ENCODE data around the gene RTF1.
"Not testable (repeated sequence)": the region's sequence is repeated elsewhere in the genome, so short reads cannot be mapped to it uniquely, and the experiment has no call there.

RTF1 gene

GRCh38 chr15:41416742-41417417 lies at the start of gene RTF1:
Gene RTF1, plus strand, starts transcription at chr15:41417095. Its CDS starts 21 bp downstream, at chr15:41417116.
- Histone ChIP-seq H3K4me3 (ENCODE audit: low read depth, low read length) (peak within 1 kb of the TSS; percentile 95), H3K9ac (ENCODE audit: low read length) (peak within 1 kb of the TSS; percentile 90), H3K36me3 (ENCODE audit: control insufficient read depth, insufficient read depth, low read length) (no peaks in the 10 kb centered on the region), H3K27ac (ENCODE audit: low read depth, low read length) (peak within 1 kb of the TSS; percentile 74), H3K4me1 (ENCODE audit: control insufficient read depth, insufficient read depth, low read length) (no peaks in the 10 kb centered on the region), H3K9me3 (ENCODE audit: control insufficient read depth, insufficient read depth, low read depth, low read length) (no peaks in the 10 kb centered on the region), H3K27me3 (ENCODE audit: control insufficient read depth, insufficient read depth, low read length) (no peaks in the 10 kb centered on the region)

DNA sequence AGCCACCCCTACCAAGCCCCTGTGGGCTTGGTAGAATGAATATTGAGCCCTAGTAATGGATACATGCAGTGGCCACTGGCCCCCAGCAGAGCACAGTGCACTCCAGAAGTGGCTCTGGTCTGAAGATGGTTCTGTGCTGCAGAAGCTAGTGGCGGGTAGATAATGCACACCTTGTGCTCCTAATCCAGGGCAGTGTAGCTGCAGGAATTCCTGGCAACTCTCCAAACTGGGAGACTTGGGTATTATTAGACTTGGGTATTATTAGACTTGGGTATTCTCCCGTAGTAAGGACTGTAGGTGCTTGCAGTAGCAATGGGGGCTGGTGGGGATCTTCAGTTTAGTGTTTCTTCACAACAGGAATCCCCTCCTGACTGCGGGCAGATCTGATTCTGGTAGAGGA lies 49.5 kb upstream of the RTF1 start:
- H3K27me3 ChIP-seq (ENCODE audit: control insufficient read depth, insufficient read depth, low read length): no peaks in the 10 kb centered on the region
- H3K4me3 ChIP-seq (ENCODE audit: low read depth, low read length): no peak overlapping the region
- H3K9me3 ChIP-seq (ENCODE audit: control insufficient read depth, insufficient read depth, low read depth, low read length): no peaks in the 10 kb centered on the region
- no peak overlapping the region for H3K9ac ChIP-seq (ENCODE audit: low read length)
- no peak overlapping the region for H3K27ac ChIP-seq (ENCODE audit: low read depth, low read length)
- no peaks in the 10 kb centered on the region for H3K4me1 ChIP-seq (ENCODE audit: control insufficient read depth, insufficient read depth, low read length)
- H3K36me3 ChIP-seq (ENCODE audit: control insufficient read depth, insufficient read depth, low read length): peaks cover 88% of the 10 kb centered on the region

DNA sequence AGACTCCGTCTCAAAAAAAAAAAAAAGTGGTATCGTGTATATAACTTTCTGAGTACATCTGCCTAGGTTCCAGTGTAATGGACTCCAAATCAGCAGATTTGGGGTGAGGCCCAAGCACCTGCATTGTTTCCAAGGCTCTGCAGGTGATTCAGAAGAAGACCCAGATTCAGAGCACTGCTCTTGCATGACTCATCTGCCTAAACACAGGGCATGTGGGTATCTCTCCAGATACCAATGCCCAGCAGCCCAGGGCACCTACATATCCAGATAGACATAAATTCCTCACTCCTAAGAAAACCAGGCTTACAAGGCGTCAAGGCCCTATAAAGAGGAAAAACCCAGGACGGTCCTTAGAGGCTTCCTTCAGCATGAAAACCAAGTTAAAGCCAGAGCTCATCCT lies 38.9 kb upstream of the RTF1 start:
- Histone ChIP-seq H3K9ac (ENCODE audit: low read length) (no peak overlapping the region), H3K9me3 (ENCODE audit: control insufficient read depth, insufficient read depth, low read depth, low read length) (0 out of 2 replicates have a peak, but pooled peaks cover 6% of the 10 kb centered on the region), H3K4me1 (ENCODE audit: control insufficient read depth, insufficient read depth, low read length) (no peaks in the 10 kb centered on the region), H3K36me3 (ENCODE audit: control insufficient read depth, insufficient read depth, low read length) (peaks cover 76% of the 10 kb centered on the region), H3K4me3 (ENCODE audit: low read depth, low read length) (no peak overlapping the region), H3K27me3 (ENCODE audit: control insufficient read depth, insufficient read depth, low read length) (no peaks in the 10 kb centered on the region), H3K27ac (ENCODE audit: low read depth, low read length) (no peak overlapping the region)

DNA sequence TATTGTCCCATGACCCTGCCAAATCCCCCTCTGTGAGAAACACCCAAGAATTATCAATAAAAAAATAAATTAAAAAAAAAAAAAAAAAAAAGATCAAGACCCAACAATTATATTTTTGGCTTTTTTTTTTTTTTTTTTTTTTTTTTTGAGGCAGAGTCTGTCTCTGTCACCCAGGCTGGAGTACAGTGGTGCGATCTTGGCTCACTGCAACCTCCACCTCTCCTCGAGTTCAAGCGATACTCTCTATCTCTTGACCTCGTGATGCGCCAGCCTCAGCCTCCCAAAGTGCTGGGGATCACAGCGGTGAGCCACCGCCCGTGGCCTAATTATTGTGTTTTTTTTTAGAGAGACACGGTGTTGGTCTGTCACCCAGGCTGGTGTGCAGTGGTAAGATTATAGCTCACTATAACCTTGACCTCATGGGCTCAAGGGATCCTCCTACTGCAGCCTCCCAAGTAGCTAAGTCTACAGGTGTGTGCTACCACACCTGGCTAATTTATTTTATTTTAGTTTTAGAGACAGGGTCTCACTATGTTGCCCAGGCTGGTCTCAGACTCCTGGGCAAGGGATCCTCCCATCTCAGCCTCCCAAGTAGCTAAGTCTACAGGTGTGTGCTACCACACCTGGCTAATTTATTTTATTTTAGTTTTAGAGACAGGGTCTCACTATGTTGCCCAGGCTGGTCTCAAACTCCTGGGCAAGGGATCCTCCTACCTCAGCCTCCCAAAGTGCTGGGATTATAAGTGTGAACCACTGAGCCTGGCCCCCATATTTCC lies 32.7 kb upstream of the RTF1 start:
- H3K9me3 ChIP-seq (ENCODE audit: control insufficient read depth, insufficient read depth, low read depth, low read length); H3K4me3 ChIP-seq (ENCODE audit: low read depth, low read length); H3K27me3 ChIP-seq (ENCODE audit: control insufficient read depth, insufficient read depth, low read length); H3K4me1 ChIP-seq (ENCODE audit: control insufficient read depth, insufficient read depth, low read length); H3K27ac ChIP-seq (ENCODE audit: low read depth, low read length); H3K9ac ChIP-seq (ENCODE audit: low read length): not testable (repeated sequence)
- H3K36me3 ChIP-seq (ENCODE audit: control insufficient read depth, insufficient read depth, low read length): peaks cover 27% of the 10 kb centered on the region

DNA sequence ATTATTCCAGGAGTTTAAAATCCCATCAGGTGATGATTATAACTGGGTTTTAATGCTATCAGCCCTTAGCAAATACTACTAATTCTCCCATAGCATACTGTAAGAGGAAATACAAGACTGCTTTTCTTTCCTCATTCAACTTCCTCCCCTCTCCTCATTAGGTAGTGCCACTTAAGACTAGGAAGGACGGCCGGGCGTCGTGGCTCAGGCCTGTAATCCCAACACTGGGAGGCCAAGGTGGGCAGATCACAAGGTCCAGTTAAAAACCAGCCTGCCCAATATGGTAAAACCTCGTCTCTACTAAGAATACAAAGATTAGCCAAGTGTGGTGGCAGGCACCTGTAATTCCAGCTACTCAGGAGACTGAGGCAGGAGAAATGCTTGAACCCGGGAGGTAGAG lies 29.2 kb upstream of the RTF1 start:
- H3K9ac ChIP-seq (ENCODE audit: low read length): no peak overlapping the region
- H3K4me3 ChIP-seq (ENCODE audit: low read depth, low read length): no peak overlapping the region
- 0 out of 2 replicates have a peak, but pooled peaks cover 4% of the 10 kb centered on the region for H3K36me3 ChIP-seq (ENCODE audit: control insufficient read depth, insufficient read depth, low read length)
- no peaks in the 10 kb centered on the region for H3K9me3 ChIP-seq (ENCODE audit: control insufficient read depth, insufficient read depth, low read depth, low read length)
- H3K27me3 ChIP-seq (ENCODE audit: control insufficient read depth, insufficient read depth, low read length): no peaks in the 10 kb centered on the region
- H3K27ac ChIP-seq (ENCODE audit: low read depth, low read length): no peak overlapping the region
- no peaks in the 10 kb centered on the region for H3K4me1 ChIP-seq (ENCODE audit: control insufficient read depth, insufficient read depth, low read length)

DNA sequence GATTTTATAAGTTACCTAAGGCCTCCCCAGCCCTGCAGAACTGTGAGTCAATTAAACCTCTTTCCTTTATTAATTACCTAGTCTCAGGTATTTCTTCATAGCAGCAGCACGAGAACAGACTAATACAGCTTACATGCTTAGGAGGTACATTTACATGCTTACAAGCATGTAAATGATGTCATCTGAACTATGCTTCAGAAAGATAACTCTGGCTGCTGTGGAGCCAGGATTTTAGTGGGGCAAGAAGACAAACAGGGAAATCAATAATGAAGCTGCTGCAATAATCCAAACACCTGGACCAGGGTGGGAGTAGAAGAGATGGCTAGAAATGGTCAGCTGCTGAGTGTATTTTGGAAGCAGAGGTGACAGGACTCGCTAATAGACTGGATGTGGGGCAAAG lies 24.2 kb upstream of the RTF1 start:
- Histone ChIP-seq H3K36me3 (ENCODE audit: control insufficient read depth, insufficient read depth, low read length) (peaks cover 18% of the 10 kb centered on the region), H3K27me3 (ENCODE audit: control insufficient read depth, insufficient read depth, low read length) (no peaks in the 10 kb centered on the region), H3K9ac (ENCODE audit: low read length) (no peak overlapping the region), H3K27ac (ENCODE audit: low read depth, low read length) (no peak overlapping the region), H3K4me3 (ENCODE audit: low read depth, low read length) (no peak overlapping the region), H3K9me3 (ENCODE audit: control insufficient read depth, insufficient read depth, low read depth, low read length) (no peaks in the 10 kb centered on the region), H3K4me1 (ENCODE audit: control insufficient read depth, insufficient read depth, low read length) (no peaks in the 10 kb centered on the region)

GRCh38 chr15:41394924-41395323 lies 22.0 kb upstream of the RTF1 start:
- Histone ChIP-seq H3K27me3 (ENCODE audit: control insufficient read depth, insufficient read depth, low read length) (no peaks in the 10 kb centered on the region), H3K9ac (ENCODE audit: low read length) (no peak overlapping the region), H3K36me3 (ENCODE audit: control insufficient read depth, insufficient read depth, low read length) (peaks cover 18% of the 10 kb centered on the region), H3K9me3 (ENCODE audit: control insufficient read depth, insufficient read depth, low read depth, low read length) (no peaks in the 10 kb centered on the region), H3K4me3 (ENCODE audit: low read depth, low read length) (no peak overlapping the region), H3K27ac (ENCODE audit: low read depth, low read length) (no peak overlapping the region), H3K4me1 (ENCODE audit: control insufficient read depth, insufficient read depth, low read length) (no peaks in the 10 kb centered on the region)

- no peak overlapping the region for H3K27ac ChIP-seq (ENCODE audit: low read depth, low read length)
- no peaks in the 10 kb centered on the region for H3K4me1 ChIP-seq (ENCODE audit: control insufficient read depth, insufficient read depth, low read length)
- no peaks in the 10 kb centered on the region for H3K9me3 ChIP-seq (ENCODE audit: control insufficient read depth, insufficient read depth, low read depth, low read length)
- H3K9ac ChIP-seq (ENCODE audit: low read length): no peak overlapping the region
- no peaks in the 10 kb centered on the region for H3K27me3 ChIP-seq (ENCODE audit: control insufficient read depth, insufficient read depth, low read length)
- H3K36me3 ChIP-seq (ENCODE audit: control insufficient read depth, insufficient read depth, low read length): peaks cover 18% of the 10 kb centered on the region
- no peak overlapping the region for H3K4me3 ChIP-seq (ENCODE audit: low read depth, low read length)
Observed at GRCh38 chr15:41396111-41396510, 20.8 kb upstream of the RTF1 start.

DNA sequence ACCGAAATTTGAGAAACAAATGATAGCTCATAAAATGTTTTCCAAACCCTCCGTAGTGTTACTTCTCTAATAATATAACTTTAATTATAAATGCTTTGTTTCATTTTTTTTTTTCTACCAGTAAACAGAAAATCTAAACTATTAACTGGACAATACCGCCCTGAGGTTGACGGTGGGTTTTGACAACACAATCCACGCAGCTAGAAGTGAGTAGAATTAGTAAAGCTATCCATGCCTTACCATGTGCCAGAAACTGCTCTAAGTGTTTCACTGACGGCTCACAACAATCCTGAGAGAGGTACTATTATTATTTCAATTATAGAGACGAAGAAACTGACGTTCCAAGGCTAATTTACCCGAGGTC lies 15.0 kb upstream of the RTF1 start:
- H3K4me1 ChIP-seq (ENCODE audit: control insufficient read depth, insufficient read depth, low read length): no peaks in the 10 kb centered on the region
- no peaks in the 10 kb centered on the region for H3K27me3 ChIP-seq (ENCODE audit: control insufficient read depth, insufficient read depth, low read length)
- no peaks in the 10 kb centered on the region; the same call in 1 of the 2 replicates for H3K36me3 ChIP-seq (ENCODE audit: control insufficient read depth, insufficient read depth, low read length)
- H3K27ac ChIP-seq (ENCODE audit: low read depth, low read length): peak overlapping the region; percentile 15; the same call in 1 of the 2 replicates
- H3K9ac ChIP-seq (ENCODE audit: low read length): peak overlapping the region; percentile 84
- H3K9me3 ChIP-seq (ENCODE audit: control insufficient read depth, insufficient read depth, low read depth, low read length): no peaks in the 10 kb centered on the region
- peak overlapping the region; percentile 92 for H3K4me3 ChIP-seq (ENCODE audit: low read depth, low read length)

DNA sequence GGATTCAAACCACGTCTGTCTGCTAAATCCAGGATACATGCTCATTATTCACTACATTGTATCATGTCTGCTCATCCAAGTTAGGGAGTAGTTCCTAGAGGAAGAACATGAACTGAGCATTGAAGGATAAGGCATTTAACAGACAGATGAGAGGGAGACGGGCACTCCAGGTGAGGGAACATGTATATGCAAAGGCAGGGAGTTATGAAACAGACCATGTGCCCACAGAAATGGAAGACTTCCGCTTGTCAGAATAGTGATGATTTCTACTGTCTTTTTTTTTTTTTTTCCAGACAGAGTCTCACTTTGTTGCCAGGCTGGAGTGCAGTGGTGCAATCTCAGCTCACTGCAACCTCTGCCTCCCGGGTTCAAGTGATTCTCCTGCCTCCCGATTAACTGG lies 9.6 kb upstream of the RTF1 start:
- Histone ChIP-seq H3K27ac (ENCODE audit: low read depth, low read length) (no peak overlapping the region), H3K9me3 (ENCODE audit: control insufficient read depth, insufficient read depth, low read depth, low read length) (no peaks in the 10 kb centered on the region), H3K36me3 (ENCODE audit: control insufficient read depth, insufficient read depth, low read length) (no peaks in the 10 kb centered on the region), H3K9ac (ENCODE audit: low read length) (no peak overlapping the region), H3K4me3 (ENCODE audit: low read depth, low read length) (no peak overlapping the region), H3K4me1 (ENCODE audit: control insufficient read depth, insufficient read depth, low read length) (no peaks in the 10 kb centered on the region), H3K27me3 (ENCODE audit: control insufficient read depth, insufficient read depth, low read length) (no peaks in the 10 kb centered on the region)

GRCh38 chr15:41408234-41408641 lies 8.7 kb upstream of the RTF1 start:
- no peak overlapping the region for H3K9ac ChIP-seq (ENCODE audit: low read length)
- H3K27ac ChIP-seq (ENCODE audit: low read depth, low read length): no peak overlapping the region
- H3K9me3 ChIP-seq (ENCODE audit: control insufficient read depth, insufficient read depth, low read depth, low read length): no peaks in the 10 kb centered on the region
- no peaks in the 10 kb centered on the region for H3K36me3 ChIP-seq (ENCODE audit: control insufficient read depth, insufficient read depth, low read length)
- no peaks in the 10 kb centered on the region for H3K27me3 ChIP-seq (ENCODE audit: control insufficient read depth, insufficient read depth, low read length)
- no peak overlapping the region for H3K4me3 ChIP-seq (ENCODE audit: low read depth, low read length)
- H3K4me1 ChIP-seq (ENCODE audit: control insufficient read depth, insufficient read depth, low read length): no peaks in the 10 kb centered on the region
